NCI-H460 (cell line): ENCODE measurements around the gene PCTP. TPM values are rescaled to one million over a fixed set of nuclear protein-coding genes. Genes with fewer than 3 reads are reported as not detected.

Experiments
- DNase-seq: peaks from one replicate; pipeline ENCODE4 v3.0.0-alpha.2; 2016; ENCODE audit warnings: low read depth; ENCODE audit errors: extremely low read depth
- total RNA-seq: library from RNA; depleted of rRNA; stranded (reverse); fragments of >200 nt; shearing (Covaris generic); gene quantifications from 2 replicates; pipeline ENCODE4 v1.2.3, GENCODE V29; 2014

Gene PCTP
- total RNA-seq, 1 experiment from 2014 or later = 19.8 TPM

- DNase-seq = no peak
Observed at GRCh38 chr17:55784666-55785065, 33.8 kb downstream of the PCTP start.

- no peak for DNase-seq
Observed at GRCh38 chr17:55785181-55785580, 34.3 kb downstream of the PCTP start.

- no peak for DNase-seq
Observed at GRCh38 chr17:55793272-55793671, 42.4 kb downstream of the PCTP start.

- no peak for DNase-seq
Observed at GRCh38 chr17:55794725-55795482, 44.1 kb downstream of the PCTP start.

- DNase-seq = no peak
Observed at GRCh38 chr17:55806745-55807495, 56.1 kb downstream of the PCTP start.

- DNase-seq = no peak
Observed at GRCh38 chr17:55811536-55811935, 60.7 kb downstream of the PCTP start.

- DNase-seq = no peak
Observed at GRCh38 chr17:55812323-55812722, 61.5 kb downstream of the PCTP start.

GRCh38 chr17:55813944-55814343, 63.1 kb downstream of the PCTP start:
- no peak for DNase-seq

GRCh38 chr17:55814377-55814776, 63.5 kb downstream of the PCTP start:
- DNase-seq = no peak

GRCh38 chr17:55816532-55817396, 65.9 kb downstream of the PCTP start:
- DNase-seq = no peak

- DNase-seq = no peak
Observed at GRCh38 chr17:55817397-55817709, 66.5 kb downstream of the PCTP start.

- DNase-seq = no peak
Observed at GRCh38 chr17:55818026-55818425, 67.2 kb downstream of the PCTP start.

GRCh38 chr17:55818451-55819375, 67.9 kb downstream of the PCTP start:
- no peak for DNase-seq

- no peak for DNase-seq
Observed at GRCh38 chr17:55820675-55821074, 69.8 kb downstream of the PCTP start.

- no peak for DNase-seq
Observed at GRCh38 chr17:55822028-55822427, 71.2 kb downstream of the PCTP start.

GRCh38 chr17:55825213-55825612, 74.4 kb downstream of the PCTP start:
- DNase-seq = no peak
